ENCODE results near the gene SOHLH1. TPM values are rescaled to one million over a fixed set of nuclear protein-coding genes. Genes with fewer than 3 reads are reported as not detected.
"Not testable (repeated sequence)": the region's sequence is repeated elsewhere in the genome, so short reads cannot be mapped to it uniquely, and the experiment has no call there.

SOHLH1 gene
- polyA plus RNA-seq, 1 experiment: not detected

GRCh38 chr9:135676891-135677290, 22.4 kb downstream of the SOHLH1 start:
- ChIA-PET CTCF (no interaction called here), POLR2A (no interaction called here)
- Histone ChIP-seq H3K9me3 (ENCODE audit: control insufficient read depth, insufficient read depth, low read length) (peaks cover 4% of the 10 kb centered on the region; the same call in 1 of the 2 replicates), H3K4me3 (ENCODE audit: low read depth, low read length) (no peak overlapping the region), H3K27me3 (ENCODE audit: control insufficient read depth, insufficient read depth, low read length) (no peaks in the 10 kb centered on the region), H3K27ac (ENCODE audit: low read depth, low read length) (no peak overlapping the region)
- no peak for DNase-seq (ENCODE audit: low read depth, low spot score)
- no peak for TF ChIP-seq CTCF (IDR thresholded peaks at IDR 0.05; ENCODE audit: low read depth, low read length)

GRCh38 chr9:135674977-135675376, 24.3 kb downstream of the SOHLH1 start:
- CTCF ChIA-PET: no interaction called here
- no peak for TF ChIP-seq CTCF (IDR thresholded peaks at IDR 0.05; ENCODE audit: low read depth, low read length)
- Histone ChIP-seq H3K9me3 (ENCODE audit: control insufficient read depth, insufficient read depth, low read length) (peaks cover 9% of the 10 kb centered on the region; the same call in 1 of the 2 replicates), H3K27me3 (ENCODE audit: control insufficient read depth, insufficient read depth, low read length) (no peaks in the 10 kb centered on the region), H3K4me3 (ENCODE audit: low read depth, low read length) (no peak overlapping the region), H3K27ac (ENCODE audit: low read depth, low read length) (no peak overlapping the region)
- POLR2A ChIA-PET: no interaction called here
- DNase-seq (ENCODE audit: low read depth, low spot score): no peak

- POLR2A ChIA-PET: no interaction called here
- Histone ChIP-seq H3K9me3 (ENCODE audit: control insufficient read depth, insufficient read depth, low read length) (peaks cover 14% of the 10 kb centered on the region; the same call in 1 of the 2 replicates), H3K27ac (ENCODE audit: low read depth, low read length) (no peak overlapping the region), H3K27me3 (ENCODE audit: control insufficient read depth, insufficient read depth, low read length) (no peaks in the 10 kb centered on the region), H3K4me3 (ENCODE audit: low read depth, low read length) (no peak overlapping the region)
- CTCF ChIA-PET: no interaction called here
- DNase-seq (ENCODE audit: low read depth, low spot score): no peak
- TF ChIP-seq CTCF (IDR thresholded peaks at IDR 0.05; ENCODE audit: low read depth, low read length): no peak
These were observed 25.3 kb downstream of the SOHLH1 start for GRCh38 chr9:135673941-135674340.

- CTCF ChIA-PET; H3K27me3 ChIP-seq (ENCODE audit: control insufficient read depth, insufficient read depth, low read length); DNase-seq (ENCODE audit: low read depth, low spot score); H3K4me3 ChIP-seq (ENCODE audit: low read depth, low read length); POLR2A ChIA-PET; H3K27ac ChIP-seq (ENCODE audit: low read depth, low read length): not testable (repeated sequence)
- H3K9me3 ChIP-seq (ENCODE audit: control insufficient read depth, insufficient read depth, low read length): peaks cover 14% of the 10 kb centered on the region; the same call in 1 of the 2 replicates
These were observed 26.5 kb downstream of the SOHLH1 start for GRCh38 chr9:135672786-135673185.

- CTCF ChIA-PET: no interaction called here
- H3K9me3 ChIP-seq (ENCODE audit: control insufficient read depth, insufficient read depth, low read length): peaks cover 18% of the 10 kb centered on the region; the same call in 1 of the 2 replicates
- POLR2A ChIA-PET: no interaction called here
- H3K27me3 ChIP-seq (ENCODE audit: control insufficient read depth, insufficient read depth, low read length): no peaks in the 10 kb centered on the region
- no peak for TF ChIP-seq CTCF (IDR thresholded peaks at IDR 0.05; ENCODE audit: low read depth, low read length)
- no peak for DNase-seq (ENCODE audit: low read depth, low spot score)
- no peak overlapping the region for H3K27ac ChIP-seq (ENCODE audit: low read depth, low read length)
- no peak overlapping the region for H3K4me3 ChIP-seq (ENCODE audit: low read depth, low read length)
These were observed 27.7 kb downstream of the SOHLH1 start for GRCh38 chr9:135671591-135672041.
